ENCODE data around the gene CTRB2.

DNA sequence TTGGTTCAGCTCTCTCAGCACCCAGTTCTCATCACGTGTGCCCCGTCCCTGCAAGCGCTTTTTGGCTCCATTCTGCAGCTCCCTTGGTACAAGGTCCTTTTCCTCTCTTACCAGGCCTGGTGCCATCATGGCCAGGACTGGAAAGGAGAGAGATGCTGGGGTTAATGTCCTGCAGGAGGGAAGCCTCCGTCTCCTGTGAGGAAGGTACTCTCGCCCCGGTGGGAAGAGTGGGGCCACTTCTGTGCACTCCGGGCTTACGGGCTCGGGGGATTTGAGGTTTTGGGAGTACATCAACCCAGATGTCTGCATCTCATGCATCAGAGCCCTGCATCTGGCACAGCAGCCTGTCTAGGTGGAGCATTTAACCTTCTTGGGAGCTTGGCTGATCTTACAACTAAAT is 10.1 kb downstream of the CTRB2 start:
- TF ChIP-seq POLR2AphosphoS5 (IDR thresholded peaks at IDR 0.05) (no peak), EP300 (IDR thresholded peaks at IDR 0.05) (no peak), POLR2A (IDR thresholded peaks at IDR 0.05) (no peak)
- TF ChIP-seq, protein P1, sequence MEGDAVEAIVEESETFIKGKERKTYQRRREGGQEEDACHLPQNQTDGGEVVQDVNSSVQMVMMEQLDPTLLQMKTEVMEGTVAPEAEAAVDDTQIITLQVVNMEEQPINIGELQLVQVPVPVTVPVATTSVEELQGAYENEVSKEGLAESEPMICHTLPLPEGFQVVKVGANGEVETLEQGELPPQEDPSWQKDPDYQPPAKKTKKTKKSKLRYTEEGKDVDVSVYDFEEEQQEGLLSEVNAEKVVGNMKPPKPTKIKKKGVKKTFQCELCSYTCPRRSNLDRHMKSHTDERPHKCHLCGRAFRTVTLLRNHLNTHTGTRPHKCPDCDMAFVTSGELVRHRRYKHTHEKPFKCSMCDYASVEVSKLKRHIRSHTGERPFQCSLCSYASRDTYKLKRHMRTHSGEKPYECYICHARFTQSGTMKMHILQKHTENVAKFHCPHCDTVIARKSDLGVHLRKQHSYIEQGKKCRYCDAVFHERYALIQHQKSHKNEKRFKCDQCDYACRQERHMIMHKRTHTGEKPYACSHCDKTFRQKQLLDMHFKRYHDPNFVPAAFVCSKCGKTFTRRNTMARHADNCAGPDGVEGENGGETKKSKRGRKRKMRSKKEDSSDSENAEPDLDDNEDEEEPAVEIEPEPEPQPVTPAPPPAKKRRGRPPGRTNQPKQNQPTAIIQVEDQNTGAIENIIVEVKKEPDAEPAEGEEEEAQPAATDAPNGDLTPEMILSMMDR (IDR thresholded peaks at IDR 0.05): no peak

Measured in suprapubic skin (tissue), 4 donors.